Suprapubic skin (tissue), 4 donors: Measurements from ENCODE around the gene PXK.

Source experiments
- CTCF ChIP-seq, 2 donors: fragments of 200-600 bp in 1 of 2; fragments of 450-650 bp in 1 of 2; sonication (generic) in 1 of 2; IDR thresholded peaks; one replicate each; pipeline ENCODE4 v1.5.1; 2016 to 2019; ENCODE audit warnings: antibody characterized with exemption in 2 of 2, mild to moderate bottlenecking in 1 of 2, moderate library complexity in 1 of 2
- EP300 ChIP-seq: sonication (generic); formaldehyde crosslinking; IDR thresholded peaks from one replicate; pipeline ENCODE4 v1.6.1; 2017; ENCODE audit warnings: antibody characterized with exemption
- POLR2A ChIP-seq, 2 donors: fragments of 450-650 bp; IDR thresholded peaks; one replicate each; pipeline ENCODE4 v1.6.1; 2017; ENCODE audit warnings: antibody characterized with exemption in 2 of 2, mild to moderate bottlenecking in 2 of 2, moderate library complexity in 2 of 2
- POLR2AphosphoS5 ChIP-seq, 3 donors: sonication (generic); formaldehyde crosslinking; IDR thresholded peaks; one replicate each; pipeline ENCODE4 v1.6.1; 2017; ENCODE audit warnings: antibody characterized with exemption in 3 of 3

GRCh38 chr3:58471025-58471887, 138.6 kb downstream of the PXK start:
- no peak for TF ChIP-seq POLR2A (IDR thresholded peaks at IDR 0.05)
- no peak for TF ChIP-seq EP300
- no peak for TF ChIP-seq CTCF (IDR thresholded peaks at IDR 0.05)
- TF ChIP-seq POLR2AphosphoS5 (IDR thresholded peaks at IDR 0.05), result no peak
